T-helper 22 cell (primary cell): ENCODE measurements around the gene ACTC1.

Source experiments
- DNase-seq: peaks from one replicate; pipeline ENCODE4 v3.0.0-alpha.2; 2020; ENCODE audit warnings: low read depth

The ACTC1 gene

DNA sequence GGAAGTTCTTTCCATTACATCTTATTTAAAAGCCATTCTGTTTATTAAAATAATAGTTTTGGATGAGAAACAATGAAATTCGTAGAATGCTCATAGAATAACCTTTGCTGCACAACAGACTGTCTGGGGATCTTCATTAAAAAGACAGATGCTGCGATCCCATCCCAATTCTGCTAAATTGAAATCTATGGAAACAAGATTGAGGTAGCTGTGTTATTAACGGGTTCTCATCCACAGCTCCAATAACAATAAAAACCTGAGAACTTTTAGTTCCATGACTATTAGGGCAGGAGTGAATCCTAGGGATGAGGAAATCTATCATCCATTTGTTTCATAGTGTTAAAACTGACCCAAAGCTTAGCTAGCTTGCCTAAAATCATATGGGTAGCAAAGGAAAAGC, 38.1 kb downstream of the ACTC1 start:
- DNase-seq = no peak

DNA sequence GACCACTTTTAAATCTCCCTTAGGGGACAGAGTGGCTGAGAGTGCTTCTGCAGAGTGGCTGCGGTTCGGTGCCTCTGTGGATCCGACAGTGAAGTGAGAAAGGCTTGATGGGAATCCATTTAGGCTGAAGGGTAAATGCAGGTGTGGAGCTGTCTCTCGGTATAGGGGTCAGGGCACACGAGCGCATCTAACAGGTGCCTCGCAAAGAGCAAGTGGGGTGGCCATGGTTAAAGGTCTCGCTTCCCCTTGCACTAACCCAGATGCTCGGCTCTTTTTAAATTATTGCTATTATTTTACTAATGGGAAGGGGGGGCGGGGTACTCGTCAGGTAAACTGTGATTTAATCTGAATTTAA, 40.0 kb downstream of the ACTC1 start:
- no peak for DNase-seq

DNA sequence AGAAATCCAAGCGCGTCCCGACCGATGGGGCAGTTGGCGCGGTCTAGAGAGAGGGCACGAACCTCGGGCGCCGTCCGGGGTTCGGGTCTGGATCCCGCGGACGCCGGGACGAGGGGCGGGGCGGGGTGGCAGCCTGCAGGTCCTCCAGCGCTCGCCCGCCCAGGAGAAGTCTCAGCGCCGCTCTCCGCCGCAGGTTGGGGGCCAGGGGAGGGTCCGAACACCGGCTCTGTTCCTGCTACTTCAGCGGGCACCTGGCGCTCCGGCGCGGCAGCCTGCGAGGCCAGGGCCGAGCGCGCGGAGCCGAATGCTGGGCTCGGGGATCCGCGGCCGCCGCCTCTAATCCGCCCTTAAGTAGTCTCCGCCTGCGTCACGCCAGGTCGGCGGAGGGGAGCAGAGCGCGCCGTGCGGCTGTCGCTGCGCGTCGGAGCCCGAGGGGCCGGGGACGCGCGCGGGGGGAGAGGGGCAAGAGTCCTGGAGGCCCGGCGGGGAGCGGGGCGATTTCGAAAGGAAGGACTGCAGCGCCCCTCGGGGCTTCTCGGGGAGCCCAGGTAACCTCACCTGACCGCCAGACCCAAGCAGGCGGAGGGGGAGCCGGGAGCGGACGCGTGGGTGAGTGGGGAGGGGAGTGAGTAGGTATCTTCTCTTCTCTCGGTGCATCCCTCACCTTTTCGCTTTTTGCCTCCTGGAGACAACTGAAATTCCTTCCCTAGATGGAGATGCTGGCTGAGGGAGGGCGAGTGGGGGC, 40.5 kb downstream of the ACTC1 start, which contains the start of gene GJD2:
GJD2 (minus strand) TSS at position 325 of the 745 bp plus-strand sequence. CDS start 510 bp downstream, outside the sequence.
- no peak for DNase-seq

GRCh38 chr15:34754171-34754601, 41.2 kb downstream of the ACTC1 start:
- no peak for DNase-seq

GRCh38 chr15:34753236-34753894, 42.0 kb downstream of the ACTC1 start:
- no peak for DNase-seq

DNA sequence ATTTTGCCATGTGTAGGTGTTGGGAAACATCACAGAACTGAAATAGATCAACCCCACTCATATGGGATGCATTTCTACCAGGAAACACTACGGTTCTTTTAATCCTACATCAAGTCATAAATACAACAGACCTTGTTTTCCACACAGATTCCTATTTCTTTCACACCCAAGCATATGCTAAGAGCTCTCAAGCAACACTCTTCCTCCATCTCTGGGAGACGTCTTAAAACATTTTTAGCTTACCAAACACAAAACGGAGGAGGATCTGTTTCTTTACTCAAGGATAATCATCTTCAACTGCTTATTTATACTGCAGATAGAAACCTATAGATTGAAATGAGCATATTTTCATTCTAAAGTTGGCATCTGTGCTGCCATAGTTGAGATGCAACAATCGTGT, 45.7 kb downstream of the ACTC1 start:
- no peak for DNase-seq
